ENCODE results near the gene CEL.
A peak's percentile ranks its signal among the peaks of the same experiment; 100 is the strongest.
"Not testable (repeated sequence)": the region's sequence is repeated elsewhere in the genome, so short reads cannot be mapped to it uniquely, and the experiment has no call there.

CEL gene

DNA sequence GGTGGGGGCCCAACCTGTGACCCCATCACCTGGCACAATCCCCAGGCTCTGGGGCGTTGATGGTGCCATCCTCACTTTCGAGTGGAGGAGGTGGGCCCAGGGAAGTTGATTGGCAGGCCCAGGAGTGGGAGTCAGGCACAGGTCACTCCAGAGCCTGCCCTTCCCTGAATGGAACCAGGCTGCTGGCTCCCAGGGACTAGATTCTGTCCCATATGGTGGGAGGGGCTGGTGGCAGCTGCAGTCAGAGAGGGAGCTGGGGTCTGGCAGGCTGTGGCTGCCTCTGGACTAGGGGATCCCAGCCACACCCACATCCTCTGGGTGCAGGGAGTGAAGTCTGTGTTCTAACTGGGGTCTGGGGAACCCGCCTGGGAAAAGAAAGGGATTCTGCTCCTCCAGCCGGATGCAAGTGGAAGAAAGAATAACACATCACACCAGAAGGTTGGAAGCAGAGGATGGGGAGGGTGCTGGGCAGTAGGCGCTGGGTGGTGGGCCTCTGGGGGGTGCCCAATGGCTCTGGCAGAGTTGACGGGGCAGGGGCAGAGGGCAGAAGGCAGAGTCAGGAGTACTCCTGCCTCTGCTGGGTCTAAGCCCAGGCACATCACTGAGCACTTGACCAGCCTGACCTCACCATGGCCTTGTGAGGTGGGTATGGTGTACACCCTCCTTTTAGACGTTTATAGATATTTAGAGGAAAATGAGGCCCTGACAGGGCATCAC, 25.8 kb downstream of the CEL start:
- DNase-seq, result no peak

DNA sequence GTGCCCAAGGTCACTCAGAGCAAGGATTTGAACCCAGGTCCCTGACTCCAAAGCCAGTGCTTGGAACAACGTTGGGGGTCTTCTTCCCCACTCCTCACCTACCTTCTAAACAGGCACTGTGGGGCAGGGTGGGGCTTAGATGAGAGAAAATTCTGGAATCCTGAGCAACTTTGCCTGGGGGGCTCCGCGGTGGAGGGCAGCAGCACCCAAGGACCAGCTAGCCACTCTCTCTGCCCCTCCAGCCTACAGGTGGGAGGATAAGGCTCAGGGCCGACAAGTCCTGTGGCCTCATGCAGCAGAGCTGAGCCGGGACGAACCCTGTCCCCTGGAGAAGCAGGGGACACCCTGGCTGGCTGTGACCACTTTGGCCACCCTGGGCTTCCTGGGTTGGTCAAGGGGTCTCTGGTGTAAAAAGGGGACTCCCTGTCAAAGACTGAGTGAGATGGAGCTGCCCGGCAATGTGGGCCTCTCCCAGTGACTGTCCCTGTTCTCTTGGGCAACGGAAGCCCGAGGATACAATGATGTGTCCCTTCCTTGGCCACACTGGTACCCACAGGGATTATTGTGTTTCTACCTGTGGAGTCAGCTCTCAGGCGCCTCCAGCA, 26.5 kb downstream of the CEL start:
- no peak for DNase-seq

DNA sequence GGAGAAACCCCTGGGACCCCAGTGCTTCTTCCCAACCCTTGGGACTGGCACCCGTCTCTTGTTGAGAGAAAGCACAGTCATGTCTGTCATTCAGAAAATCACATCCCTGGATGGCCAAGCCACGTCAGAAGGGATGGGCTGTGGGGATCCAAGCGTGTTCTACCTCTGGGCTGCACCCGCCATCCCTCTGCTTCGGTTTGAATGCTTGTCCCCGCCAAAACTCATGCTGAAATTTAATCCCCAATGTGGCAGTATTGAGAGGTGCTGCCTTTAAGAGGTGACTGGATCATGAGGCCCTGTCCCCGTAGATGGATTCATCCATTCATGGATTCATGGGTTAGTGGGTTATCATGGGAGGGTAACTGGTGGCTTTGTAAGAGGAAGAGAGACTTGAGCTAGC, 27.0 kb downstream of the CEL start:
- DNase-seq, result no peak

DNA sequence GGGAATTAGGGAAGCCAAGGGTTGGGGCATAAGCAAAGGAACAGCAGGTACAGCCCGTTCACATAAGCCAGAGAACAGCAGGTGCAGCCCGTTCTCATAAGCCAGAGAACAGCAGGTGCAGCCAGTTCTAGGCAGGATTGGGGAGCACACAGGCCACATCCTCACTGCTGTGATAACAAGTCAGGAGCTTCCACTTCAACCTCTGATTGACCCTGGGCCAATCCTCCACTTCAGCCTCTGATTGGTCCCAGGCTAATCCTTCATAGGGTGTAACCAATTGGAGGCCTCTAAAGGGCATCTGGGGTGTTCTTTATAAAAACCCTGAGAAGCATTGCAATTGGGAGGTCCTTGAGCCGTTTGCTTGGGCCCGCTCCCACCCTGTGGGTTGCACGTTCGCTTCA, 27.5 kb downstream of the CEL start:
- DNase-seq, result no peak

DNA sequence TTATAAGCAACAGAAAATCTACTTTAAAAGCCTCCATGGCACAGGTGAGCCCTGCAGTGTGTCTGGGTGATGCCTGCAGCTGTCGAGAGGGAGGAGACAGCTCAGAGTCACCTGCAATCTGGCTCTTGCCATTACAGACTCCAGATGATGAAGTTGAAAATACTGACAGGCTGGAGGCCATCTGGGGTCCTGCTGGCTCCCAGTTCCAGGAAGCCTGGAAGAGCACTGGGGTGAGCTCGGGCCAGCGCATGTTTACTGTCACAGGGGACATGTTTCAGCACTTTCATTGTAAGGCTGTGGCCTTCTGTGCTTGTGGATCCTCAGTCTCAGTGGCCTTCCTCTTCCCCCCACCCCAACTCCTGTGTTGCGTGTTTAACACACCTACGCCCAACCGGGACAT, 28.4 kb downstream of the CEL start:
- DNase-seq, result no peak

DNA sequence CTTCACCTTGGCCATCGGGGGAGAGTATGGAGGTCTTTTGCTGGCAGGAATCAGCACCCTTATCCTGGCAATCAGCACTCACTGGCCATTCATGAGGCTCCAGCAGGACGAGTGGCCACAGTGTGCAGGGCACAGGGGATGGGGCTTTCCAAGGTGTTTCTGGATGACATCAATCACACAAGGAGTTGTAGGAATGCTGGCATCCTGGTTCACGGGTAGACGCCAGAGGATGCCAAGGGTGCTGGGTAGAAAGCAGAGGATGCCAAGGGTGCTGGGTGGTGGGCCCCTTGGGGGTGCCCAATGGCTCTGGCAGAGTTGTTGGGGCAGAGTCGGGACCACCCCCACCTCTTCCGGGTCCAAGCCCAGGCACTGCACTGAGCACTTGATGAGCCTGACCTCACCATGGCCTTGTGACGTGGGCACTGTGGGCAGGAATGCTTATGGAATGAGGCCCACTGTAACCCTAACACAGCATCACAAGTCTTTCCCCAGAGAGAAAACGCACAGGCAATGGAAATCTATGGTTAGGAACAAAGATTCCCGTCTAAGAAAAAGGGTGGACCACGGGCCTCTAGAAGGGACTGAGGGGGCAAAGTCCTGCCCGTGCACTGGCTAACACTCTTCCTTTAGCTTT, 29.1 kb downstream of the CEL start:
- DNase-seq, result no peak

DNA sequence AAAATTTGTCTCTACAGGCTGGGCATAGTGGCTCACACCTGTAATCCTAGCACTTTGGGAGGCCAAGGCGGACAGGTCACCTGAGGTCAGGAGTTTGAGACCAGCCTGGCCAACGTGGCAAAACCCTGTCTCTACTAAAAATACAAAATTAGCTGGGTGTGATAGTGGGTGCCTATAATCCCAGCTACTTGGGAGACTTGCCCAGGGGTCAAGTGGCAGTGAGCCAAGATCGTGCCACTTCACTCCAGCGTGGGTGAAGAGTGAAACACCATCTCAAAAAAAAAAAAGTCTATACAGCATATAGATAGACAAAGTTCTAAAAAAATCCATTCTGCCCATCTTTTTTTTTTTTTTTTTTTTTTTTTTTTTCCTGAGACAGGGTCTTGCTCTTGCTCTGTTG, 32.6 kb downstream of the CEL start:
- not testable (repeated sequence) for DNase-seq

DNA sequence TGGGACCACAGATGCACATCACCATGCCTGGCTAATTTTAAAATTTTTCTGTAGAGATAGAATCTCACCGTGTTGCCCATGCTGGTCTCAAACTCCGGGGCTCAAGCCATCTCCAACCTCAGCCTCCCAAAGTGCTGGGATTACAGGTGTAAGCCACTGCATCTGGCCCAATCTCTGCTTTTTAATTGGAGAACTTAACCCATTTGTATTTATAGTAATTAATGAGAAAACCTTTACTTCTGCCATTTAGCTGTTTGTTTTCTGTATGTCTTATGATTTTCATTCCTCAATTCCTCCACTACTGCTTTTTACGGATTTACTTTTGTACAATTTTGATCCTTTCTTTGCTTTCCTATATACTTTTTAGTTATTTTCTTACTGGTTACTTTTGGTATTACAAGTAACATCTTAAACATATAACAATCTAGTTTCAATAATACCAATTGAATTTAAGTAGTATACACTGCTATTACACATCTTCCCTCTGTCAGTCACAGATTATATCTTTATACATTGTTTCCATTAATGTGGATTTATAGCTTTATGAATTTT, 33.1 kb downstream of the CEL start:
- no peak for DNase-seq

DNA sequence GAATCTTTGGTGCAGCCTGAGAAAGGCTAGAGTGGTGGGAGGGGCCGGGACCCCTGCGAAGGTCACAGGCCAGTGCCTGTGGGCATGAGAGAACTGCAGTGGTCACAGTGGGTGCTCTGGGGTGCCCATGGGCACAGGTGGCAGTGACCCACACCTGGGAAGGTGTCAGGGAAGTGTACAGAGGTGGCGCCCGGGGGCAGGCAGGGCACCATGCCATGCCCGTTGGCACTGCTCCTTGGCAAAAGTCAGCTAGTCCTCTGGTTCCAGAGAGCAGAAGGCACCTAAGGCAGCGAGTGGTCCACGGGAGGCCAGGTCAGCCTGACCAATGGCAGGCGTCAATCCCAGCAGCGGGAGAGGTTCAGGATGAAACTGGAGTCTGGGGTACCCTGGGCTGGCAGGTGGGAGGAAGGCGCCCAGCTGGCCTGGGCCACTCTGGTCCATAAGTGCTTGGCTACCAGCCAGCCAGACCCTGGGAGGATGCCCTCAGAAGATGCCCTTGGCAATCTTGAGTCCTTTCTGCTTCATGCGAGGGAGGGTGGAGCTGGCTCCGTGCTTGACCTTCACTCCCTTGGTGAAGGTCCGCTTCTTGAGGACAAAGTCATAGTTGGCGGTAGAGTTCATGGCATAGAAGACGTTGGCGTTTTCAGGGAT, 36.4 kb downstream of the CEL start:
- DNase-seq, result no peak

DNA sequence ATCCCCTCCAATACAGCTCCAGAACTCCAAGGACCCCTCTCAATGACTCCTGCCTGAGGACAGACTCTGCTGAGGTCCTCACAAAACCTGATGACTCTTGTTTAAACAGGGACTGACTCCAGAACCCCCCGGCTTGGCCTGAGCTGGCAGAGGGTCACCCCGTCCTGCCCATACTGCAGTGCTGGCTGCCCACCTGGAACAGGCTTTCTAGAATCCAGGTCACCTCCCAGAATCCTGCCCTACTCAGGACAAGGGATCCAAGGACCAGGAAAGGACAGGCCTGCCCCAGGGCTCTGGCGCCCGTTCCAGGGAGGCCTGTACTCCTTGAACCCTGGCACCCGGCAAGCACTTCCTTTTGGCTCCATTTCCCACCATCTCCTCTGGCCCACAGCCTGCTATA, 37.1 kb downstream of the CEL start:
- DNase-seq, result no peak

DNA sequence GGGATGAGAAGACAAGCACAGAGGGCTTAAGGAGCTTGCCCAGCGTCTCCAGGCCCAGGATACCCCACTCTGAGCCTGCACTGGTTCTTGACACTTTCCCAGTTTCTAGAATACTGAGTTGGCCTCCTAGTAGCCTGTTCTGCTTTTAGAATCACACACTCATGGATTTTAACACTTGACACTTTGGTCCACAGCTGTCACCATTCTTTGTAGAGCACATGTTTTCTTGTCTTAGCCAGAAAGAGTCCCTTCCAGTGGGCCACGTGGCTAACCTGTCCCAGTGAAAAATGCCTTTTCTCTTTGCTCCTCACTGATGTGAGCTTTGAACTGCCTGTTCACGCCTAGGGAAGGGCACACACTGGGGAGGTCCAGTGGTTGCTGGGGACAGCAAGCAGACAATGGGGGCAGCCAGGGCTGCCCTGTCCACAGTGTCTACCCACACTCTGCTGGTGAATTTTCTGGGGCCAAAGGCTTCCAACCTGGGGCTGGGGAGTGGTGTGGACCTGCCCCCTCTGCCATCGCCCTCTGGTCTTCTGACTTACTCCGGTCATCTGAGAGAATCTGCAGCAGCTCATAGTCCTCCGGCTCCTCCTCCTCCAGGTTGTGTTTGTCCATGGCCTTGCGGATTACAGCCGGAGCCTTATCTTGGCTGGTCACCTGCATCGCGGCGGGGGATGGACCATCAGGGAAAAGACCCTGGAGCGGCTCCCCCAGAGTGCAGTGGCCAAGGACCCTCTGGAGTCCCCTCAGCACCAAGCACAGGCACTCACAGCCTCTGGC, 38.1 kb downstream of the CEL start:
- no peak for DNase-seq

DNA sequence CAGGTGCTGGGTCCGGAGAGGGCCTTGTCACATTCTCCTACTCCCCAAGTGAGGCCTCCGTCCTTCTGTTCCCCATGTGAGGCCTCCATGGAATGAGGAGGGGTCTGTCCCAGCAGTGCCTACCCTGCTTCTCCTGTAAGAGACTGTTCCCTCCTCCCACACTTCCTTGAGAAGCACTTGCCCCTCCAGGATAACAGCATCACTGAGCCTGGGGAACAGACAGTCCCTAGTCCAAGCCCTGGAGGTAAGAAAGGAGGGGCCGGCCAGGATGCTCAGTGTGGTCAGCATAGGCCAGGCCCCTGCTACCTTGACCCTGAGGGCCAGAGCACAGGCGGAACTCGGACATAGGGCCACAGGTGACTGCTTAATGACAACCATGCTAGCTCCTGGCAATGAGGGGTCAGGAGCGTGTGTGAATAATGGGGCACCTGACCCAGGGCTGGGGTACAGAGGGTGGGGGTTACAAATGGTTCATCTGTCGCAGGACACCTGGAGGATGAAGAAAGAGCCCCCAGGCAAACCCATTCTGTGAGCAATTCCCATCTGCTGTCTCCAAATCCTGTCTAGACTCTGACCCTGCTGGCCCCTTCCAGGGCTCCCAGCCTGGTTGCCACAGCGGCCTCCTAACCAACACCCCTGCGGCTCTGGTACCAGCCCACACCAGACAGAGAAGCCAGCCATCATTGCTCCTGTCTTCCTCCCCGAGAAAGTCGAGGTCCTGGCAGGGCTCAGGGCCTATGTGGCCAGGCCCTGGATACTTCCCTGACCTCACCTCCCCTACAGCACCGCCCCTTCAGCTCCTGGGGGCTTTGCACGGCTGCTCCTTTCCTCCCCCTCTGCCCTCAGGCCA, 39.0 kb downstream of the CEL start:
- DNase-seq, result no peak

DNA sequence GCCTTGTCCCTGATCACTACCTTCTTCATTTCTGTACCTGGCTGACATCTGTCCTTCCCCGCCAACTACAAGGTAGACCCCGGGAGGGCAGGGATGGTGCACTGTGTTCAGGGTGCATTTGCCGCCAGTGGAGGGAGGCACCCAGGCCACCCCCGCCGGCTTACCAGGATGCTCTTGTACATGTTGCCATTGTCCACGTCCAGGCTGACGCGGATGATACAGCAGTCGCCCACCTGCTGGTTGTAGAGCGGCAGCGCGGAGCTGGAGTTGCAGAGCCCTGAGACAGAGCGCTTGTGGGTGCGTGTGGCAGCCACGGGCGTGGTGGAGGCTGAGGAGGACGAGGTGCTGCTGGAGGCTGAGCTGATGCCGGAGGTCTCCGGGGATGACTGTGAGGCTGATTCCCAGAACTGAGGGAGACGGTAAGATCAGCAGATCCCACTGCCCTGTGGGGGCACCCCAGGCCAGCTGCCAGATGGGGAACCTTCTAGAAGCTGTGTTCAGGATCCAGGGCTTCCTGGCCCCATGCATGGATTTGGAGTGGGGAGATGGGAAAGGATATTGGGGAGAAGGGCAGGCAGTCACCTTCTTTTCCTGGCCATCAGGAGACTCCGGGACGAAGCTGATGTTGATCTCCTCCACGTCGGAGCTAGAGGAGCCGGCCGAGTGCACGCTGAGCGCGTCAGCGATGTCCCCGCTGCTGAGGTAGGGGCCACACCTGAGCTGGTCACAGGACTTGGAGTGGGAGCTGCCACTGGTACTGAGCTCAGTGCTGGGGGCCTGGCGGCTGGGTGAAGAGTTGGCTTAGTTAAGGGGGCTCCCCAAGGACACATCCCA, 39.8 kb downstream of the CEL start:
- DNase-seq, result no peak

DNA sequence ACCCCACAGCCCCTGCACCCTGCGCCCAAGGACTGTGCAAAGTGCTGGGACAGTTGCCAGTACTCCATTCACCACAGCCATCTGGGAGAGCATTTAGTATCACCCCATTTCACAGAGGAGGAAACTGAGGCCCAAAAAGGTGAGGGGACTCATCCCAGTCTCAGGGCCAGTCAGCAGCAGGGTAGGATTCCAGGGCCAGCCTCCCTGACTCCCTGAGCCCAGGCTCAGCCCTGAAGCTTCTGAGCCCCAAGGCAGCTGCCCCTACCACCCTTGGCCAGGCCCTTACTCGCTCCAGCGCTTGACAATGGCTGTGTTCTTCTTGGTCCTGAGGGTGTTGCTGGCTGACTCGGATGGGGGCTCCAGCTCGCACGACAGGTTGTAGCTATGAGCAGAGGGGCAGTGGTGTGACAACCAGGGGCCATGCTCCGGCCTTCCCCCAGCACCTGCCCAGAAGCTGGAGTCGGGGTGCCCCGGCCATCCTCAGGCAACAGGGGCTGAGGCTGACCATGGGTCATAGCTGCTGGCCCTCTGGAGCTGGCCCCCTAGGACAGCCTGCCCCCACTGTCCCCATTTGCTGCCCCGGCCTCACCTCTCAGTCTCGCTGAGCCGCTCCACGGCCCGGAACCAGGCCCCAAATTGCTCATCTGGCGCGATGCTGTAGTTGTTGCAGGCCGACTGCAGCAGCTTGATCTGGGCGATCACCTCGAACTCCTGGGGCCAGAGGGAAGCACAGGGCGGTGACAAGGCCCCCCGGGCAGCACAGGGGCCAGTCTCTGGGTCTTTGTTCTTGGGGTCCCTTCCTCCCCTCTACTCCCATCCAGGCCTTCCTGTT, 40.6 kb downstream of the CEL start:
- no peak for DNase-seq

DNA sequence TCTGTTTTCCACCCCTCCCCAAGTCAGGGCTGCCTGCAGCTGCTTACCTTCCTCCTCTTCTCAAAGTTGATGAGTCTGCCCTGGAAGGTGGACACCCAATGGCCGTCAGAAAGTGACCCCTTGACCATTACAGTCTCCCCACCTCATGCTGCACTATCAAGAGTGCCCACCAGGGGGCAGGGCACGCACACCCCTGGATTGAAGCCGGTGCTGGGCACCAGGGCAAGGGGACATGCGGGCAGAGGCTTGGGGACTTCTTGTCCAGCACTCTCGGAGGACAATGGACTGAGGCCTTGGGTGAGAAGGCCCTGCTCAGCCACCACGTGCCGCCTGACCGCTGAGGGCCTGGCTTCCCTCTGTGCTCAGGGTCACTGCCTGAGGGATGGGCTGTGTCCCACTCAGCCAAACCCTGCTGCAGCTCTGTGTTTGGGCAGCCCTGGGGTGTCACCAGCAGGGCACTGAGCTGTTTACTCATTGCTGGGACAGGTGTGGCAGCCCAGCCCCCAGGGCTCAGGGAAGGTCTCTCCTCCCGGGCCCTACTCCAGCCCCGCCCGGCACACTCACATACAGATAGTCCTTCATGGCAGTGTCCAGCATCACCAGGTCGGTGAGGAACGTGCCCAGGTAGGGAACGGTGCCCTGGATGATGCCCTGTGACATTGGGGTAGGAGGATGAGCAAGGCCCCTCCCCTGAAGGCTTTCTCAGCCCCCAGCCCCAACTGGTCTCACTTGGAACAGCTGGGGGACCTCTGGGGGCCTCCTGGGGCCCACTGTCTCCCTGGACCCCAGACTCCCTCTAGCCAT, 41.6 kb downstream of the CEL start:
- peak; percentile 69 to 84 (median 76) for DNase-seq

DNA sequence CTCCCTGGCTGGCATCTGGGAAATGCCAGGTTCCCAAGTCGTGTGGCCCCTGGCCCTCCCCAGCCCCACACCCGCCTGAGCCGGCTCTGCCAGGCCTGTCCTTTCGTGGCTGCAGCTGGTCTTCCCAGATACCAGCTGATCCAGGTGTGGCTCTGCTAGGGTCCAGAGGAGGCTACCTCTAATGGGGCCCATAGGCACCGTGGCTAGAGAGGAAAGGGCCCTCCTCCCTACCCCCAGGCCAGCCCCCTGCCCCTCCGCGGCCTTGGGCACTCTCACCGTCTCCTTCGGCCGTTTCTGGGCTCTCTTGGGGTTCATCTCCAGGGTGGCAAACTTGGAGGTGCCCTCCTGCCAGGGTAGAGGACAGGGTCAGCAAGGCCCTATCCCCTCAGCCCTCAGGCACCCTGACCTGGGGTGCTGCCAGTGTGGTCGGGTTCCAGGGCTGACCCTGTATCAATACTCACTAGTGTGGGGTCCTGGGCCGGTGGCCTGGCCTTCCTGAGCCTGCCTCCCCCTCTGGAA, 42.3 kb downstream of the CEL start:
- DNase-seq, result no peak

DNA sequence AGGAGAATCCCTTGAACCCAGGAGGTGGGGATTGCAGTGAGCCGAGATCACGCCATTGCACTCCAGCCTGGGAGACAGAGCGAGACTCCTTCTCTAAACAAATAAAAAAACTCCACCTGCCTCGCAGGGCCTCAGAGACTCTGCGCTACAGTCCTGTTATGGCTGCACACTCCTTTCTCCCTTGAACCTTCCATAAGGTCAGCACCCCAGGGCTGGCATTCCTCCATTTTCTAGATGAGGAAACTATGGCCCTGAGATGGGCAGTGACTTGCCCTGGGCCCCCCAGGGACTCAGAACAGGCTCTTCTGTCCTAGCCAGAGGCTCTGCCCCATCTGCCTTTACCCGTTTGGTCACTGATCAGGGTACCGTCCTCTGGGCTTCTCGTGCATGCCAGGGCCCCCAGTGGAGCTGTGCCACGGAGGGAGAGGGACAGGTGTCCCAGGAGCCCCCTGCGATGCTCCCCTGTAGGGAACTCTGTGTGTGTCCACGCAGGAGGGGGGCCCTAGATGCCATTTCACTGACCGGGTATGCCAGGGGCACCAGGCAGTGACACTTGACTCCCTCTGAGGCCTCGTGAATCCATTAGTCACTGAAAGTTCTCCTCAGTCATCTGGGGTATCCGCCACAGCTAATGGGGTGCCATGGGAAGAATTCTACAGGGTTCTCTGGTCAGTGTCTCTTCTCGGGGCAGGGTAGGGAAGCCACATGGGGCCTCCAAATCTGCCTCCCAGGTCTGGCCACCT, 43.1 kb downstream of the CEL start:
- DNase-seq, result no peak

DNA sequence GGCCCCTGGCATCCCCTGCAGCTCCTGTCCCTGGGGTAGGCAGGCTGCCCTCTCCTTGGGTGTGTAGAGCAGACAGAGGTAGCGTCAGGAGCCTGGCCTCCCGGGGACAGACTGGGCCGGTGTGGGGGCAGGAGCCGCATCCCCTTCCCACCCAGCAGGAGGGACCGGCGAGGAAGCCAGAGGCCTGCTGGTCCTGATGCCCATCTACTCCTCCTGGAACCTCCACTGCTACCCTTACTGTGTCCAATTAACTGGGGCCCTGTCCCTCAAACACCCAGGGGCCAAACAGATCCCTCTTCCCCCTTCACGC, 43.6 kb downstream of the CEL start:
- no peak for DNase-seq

Data from suppressor macrophage (primary cell).